GM18858 (cell line): ENCODE data around the gene GPR35.

ENCODE experiments used
- ATAC-seq: cut with Tn5 transposase; IDR thresholded peaks from one replicate; pipeline ENCODE4 v1.9.1; 2021; ENCODE audit not compliant: unreplicated experiment

Gene GPR35

GRCh38 chr2:240622531-240623235 is 2.6 kb upstream of the GPR35 start:
- ATAC-seq = no peak

GRCh38 chr2:240623531-240624010 is 1.7 kb upstream of the GPR35 start:
- ATAC-seq = no peak

GRCh38 chr2:240624011-240624949 is 1.0 kb upstream of the GPR35 start:
- ATAC-seq = no peak

DNA sequence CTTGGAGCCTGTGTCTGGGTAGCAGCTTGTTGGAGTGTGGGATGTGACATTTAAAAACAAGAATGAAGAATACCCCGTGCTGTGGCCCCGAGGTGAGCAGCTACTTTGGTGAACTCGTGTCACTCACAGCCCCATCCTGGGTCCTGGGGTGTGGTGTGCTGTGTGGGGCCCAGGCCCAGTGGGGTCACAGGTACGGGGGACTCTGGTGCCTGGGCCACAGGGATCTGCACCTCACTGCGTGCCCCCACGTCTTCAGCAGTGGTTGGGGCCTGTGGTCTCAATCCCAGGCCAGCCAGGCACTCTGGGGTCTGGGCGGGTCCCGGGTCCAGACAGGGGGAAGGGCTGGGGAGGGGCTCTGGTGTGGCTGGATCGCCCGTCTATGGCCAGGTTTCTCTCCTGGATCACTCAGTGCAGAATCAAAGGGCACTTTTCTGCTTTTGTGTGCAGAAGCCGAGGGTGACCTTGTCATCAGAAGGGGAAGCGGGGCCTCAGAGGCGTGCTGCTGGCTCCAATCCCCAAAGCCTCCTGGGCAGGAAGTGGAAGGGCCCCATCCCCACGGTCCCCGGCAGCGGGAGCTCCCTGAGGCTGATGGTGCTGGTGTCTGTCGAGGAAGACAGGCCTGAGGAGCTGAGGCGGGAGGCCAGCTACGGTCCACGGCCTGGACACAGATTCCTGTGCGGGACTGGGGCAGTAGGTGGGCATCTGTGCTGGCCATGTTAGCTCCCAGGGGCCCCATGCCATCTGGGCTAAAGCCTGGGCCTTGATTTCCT is 1.4 kb downstream of the GPR35 start:
- no peak for ATAC-seq

DNA sequence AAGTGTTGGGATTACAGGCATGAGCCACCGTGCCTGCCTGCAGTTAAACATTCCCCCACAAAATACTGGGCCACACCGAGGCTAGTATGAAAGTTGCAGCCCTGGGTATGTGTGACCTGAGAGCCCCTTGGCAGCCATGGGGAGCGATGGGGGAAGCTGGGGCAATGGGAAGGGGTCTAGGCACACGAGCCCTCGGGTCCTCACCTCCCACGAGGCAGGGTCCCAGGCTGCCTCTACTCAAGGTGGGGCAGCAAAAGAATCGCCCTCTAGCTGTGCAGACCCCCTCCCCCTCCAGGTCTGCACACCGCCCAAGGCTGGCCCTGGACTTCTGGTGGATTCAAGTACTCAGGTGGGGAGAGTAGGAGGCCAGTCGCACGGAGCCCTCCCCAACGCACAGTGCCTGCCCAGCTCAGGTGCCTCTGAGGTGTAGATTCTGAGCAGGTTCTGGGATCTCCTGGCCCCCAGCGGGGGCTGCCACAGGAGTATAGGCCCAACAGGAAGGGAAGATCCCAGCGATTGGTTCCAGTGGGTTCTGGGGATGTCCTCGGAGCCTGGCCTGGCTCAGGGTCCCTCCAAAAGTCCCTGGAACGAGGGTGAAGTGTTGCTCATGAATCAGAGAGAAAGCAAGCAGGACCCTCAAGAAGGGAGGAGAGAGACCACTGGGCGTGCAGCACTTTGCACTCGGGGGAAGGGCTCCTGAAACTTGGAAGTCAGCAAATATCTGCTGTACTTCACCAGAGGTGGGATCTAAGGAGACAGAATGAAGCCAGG is 2.6 kb downstream of the GPR35 start:
- no peak for ATAC-seq

DNA sequence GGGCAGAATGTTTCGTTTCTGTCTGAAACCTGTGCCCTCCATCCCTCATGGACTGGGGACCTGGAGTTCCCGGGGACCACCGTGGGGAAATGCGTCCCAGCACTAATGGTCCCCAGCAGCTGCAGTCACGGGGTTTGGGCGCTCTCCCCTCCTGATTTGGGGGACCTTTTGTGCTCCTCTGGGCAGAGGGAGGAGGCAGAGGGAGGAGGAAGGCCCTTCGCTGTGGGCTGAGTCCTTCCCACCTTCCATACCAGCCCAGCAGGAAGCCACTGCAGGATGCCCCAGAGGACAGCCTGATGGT is 3.2 kb downstream of the GPR35 start:
- ATAC-seq = no peak

DNA sequence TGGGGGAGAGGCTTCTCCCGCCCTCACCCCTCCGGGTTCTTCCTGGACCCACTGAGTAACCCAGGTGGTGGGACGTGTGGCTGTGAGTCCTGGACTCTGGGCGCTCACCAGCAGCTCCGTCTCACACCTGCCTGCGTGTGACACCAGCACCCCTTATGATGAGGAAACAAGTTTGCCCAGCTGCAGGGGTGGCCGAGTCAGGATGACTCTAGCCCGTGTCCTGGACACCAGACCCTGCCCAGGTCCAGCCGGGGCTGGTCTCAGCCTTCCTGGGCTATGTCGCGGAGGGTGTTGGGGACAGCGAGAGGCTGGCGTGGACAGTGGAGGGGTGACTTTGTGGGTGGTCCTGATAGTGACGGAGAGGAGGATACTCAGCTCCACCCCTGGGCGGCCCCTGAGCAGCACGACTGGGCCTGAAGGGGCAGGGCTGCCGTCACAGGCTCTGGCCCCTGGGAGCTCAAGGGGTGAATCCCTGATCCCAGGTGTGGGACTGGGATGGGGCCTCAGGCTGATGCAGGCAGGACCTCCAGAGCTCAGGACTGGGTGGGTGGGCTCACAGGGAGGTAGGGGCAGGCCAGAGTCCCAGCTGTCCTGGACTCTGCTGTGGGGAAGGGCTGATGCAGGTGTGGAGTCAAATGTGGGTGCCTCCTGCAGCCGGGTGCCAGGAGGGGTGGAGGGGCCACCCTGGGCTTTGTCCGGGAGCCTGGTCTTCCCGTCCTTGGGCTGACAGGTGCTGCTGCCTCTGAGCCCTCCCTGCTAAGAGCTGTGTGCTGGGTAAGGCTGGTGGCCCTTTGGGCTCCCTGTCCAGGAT is 3.7 kb downstream of the GPR35 start:
- no peak for ATAC-seq

- ATAC-seq = no peak
These were observed 4.3 kb downstream of the GPR35 start for GRCh38 chr2:240629619-240629967.

DNA sequence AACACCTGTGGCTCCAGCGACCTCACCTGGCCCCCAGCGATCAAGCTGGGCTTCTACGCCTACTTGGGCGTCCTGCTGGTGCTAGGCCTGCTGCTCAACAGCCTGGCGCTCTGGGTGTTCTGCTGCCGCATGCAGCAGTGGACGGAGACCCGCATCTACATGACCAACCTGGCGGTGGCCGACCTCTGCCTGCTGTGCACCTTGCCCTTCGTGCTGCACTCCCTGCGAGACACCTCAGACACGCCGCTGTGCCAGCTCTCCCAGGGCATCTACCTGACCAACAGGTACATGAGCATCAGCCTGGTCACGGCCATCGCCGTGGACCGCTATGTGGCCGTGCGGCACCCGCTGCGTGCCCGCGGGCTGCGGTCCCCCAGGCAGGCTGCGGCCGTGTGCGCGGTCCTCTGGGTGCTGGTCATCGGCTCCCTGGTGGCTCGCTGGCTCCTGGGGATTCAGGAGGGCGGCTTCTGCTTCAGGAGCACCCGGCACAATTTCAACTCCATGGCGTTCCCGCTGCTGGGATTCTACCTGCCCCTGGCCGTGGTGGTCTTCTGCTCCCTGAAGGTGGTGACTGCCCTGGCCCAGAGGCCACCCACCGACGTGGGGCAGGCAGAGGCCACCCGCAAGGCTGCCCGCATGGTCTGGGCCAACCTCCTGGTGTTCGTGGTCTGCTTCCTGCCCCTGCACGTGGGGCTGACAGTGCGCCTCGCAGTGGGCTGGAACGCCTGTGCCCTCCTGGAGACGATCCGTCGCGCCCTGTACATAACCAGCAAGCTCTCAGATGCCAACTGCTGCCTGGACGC is 4.9 kb downstream of the GPR35 start:
- ATAC-seq = no peak

DNA sequence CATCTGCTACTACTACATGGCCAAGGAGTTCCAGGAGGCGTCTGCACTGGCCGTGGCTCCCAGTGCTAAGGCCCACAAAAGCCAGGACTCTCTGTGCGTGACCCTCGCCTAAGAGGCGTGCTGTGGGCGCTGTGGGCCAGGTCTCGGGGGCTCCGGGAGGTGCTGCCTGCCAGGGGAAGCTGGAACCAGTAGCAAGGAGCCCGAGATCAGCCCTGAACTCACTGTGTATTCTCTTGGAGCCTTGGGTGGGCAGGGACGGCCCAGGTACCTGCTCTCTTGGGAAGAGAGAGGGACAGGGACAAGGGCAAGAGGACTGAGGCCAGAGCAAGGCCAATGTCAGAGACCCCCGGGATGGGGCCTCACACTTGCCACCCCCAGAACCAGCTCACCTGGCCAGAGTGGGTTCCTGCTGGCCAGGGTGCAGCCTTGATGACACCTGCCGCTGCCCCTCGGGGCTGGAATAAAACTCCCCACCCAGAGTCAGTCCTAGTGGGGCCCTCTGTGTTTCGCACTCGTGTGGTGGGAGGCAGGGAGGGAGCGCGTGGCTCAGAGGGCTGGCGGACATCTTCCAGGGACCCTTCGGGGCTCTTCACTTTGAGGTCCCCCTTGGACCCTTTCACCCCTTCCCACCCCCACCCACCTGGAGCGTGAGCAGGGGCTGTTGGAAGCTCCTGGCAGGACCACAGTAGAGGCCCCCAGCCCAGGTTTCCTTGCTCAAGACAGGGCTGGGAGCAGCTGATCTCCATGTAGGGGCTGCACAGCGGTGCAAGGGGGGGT is 5.7 kb downstream of the GPR35 start:
- no peak for ATAC-seq

DNA sequence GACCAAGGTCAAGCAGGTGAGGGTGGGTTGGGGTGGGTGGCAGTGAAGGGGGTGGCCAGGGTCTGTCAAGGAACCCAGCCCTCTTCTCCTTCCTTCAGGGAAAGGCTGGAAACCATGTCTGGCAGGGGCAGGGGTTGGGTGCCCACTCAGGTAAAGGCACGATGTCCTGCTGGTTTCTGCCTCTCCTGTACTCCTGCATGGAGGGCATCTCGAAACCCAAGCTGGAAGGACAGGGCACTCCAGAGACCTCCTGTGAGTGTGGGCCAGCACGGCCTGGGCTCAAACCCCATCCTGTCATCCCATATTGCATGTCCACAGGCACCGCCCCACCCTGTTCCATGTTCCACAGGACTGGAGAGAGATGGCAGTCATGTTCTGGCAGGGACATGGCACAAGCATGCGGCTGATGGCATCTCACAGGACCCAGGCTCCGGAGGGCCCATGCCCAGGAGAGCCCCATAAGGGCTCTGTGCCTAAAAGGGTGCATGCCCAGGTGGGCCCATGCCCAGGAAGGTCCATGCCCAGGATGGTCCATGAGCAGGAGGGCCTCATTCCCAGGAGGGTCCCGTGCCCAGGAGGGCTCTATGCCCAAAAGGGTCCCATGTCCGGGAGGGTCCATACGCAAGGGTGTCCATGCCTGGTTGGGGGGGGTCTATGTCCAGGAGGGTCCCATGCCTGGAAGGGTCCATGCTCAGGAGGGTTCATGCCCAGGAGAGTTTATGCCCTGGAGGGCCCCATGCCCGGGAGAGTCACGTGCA is 6.4 kb downstream of the GPR35 start:
- no peak for ATAC-seq

DNA sequence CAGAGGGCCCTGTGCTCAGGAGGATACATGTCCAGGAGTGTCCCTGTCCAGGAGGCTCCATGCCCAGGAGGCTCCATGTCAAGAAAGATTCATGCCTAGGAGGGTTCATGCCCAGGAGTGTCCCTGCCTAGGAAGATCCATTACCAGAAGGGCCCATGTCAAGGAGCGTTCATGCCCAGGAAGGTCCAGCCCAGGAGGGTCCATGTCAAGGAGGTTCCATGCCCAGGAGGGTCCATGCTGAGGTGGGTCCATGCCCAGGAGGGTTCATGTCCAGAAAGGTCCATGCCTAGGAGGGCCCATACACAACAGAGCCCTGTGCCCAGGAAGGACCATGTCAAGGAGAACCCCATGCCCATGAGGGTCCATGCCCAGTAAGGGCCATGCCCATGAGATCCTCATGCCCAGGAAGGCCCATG is 7.0 kb downstream of the GPR35 start:
- no peak for ATAC-seq

- no peak for ATAC-seq
These were observed 10.1 kb downstream of the GPR35 start for GRCh38 chr2:240635121-240635997.

DNA sequence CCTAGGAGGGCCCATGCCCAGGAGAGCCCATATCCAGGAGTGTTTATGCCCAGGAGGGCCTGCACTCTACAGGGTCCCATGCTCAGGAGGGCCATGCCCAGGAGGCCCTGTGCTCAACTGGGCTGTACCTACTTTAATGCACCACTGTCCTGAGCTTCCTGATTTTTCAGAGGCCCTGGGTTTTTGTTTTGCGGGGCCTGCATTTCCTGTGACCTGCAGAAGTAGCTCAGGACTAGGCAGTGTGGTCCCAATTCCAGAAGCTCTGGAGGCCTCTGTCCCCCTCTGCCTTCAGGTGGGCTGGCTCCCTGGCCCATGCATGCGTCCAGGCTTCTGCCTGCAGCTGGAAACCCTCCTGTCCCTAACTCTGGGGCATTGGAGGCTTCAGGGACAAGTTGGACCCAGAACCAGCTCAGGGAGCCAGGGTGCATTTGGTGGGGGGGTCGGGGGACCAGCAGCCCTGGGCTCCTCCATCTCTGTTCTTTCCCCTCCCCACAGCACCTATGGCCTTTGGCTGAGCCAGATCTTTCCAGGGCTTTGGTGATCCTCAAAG is 10.8 kb downstream of the GPR35 start:
- no peak for ATAC-seq

DNA sequence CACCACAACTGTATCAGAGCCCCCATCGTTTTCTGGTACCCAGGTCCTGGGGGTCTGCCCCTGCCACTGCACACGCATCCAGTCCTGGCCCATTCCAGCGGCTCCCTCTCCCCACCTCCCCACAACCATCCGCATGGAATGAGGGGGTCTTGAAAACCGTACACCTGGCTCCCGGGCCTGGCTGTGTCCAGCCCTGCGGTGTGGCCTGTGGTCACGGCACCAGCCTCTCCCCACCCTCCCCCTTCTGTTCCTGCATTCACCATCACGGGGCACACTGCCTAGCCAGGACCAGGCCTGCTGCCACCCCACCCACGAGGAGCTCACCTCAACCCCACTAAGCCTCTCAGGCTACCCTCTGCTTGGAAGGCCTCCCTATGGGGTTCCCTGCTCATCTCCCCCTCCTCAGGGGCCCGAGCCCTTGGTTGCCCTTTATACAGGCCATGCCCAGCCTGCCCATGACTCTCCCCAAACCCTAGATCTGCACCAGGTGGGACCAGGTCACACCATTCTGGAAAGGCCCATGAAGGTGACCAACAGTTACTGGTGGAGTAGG is 11.4 kb downstream of the GPR35 start:
- no peak for ATAC-seq
